ENCODE data around the gene UNC13A.

GRCh38 chr19:17659996-17660395 lies 28.2 kb downstream of the UNC13A start:
- no peak for TF ChIP-seq SUZ12 (IDR thresholded peaks at IDR 0.05; ENCODE audit: extremely low read depth, insufficient read depth, insufficient read length)
- TF ChIP-seq ZNF274 (IDR thresholded peaks at IDR 0.05; ENCODE audit: low read depth, low read length), result no peak
- no peak for TF ChIP-seq YY1 (IDR thresholded peaks at IDR 0.05; ENCODE audit: insufficient read depth, insufficient read length)
